Endodermal cell (in vitro differentiated cells): ENCODE results near the gene TNNC1. TPM values are rescaled to one million over a fixed set of nuclear protein-coding genes. Genes with fewer than 3 reads are reported as not detected.
A peak's percentile ranks its signal among the peaks of the same experiment; 100 is the strongest.

ENCODE experiments used
- DNase-seq: peaks from one replicate; pipeline ENCODE4 v3.0.0-alpha.2; 2017
- H3K27ac ChIP-seq: 2 replicates; pipeline ENCODE4 v1.5.1; 2013; ENCODE audit warnings: mild to moderate bottlenecking, low read depth, low read length, moderate library complexity
- H3K27me3 ChIP-seq: 2 replicates; pipeline ENCODE4 v1.6.1; 2013; ENCODE audit warnings: mild to moderate bottlenecking, low read length, moderate library complexity; ENCODE audit not compliant: insufficient read depth, control insufficient read depth, poor library complexity, severe bottlenecking
- H3K36me3 ChIP-seq: 2 replicates; pipeline ENCODE4 v1.7.0; 2013; ENCODE audit warnings: mild to moderate bottlenecking, low read length, moderate library complexity; ENCODE audit not compliant: control insufficient read depth, insufficient read depth
- H3K4me1 ChIP-seq: one replicate; pipeline ENCODE4 v1.7.0; 2013; ENCODE audit warnings: low read length; ENCODE audit not compliant: control insufficient read depth, insufficient read depth
- H3K4me3 ChIP-seq: 2 replicates; pipeline ENCODE4 v1.5.1; 2013; ENCODE audit warnings: mild to moderate bottlenecking, low read length, moderate library complexity
- H3K9ac ChIP-seq: 2 replicates; pipeline ENCODE4 v1.6.1; 2013; ENCODE audit warnings: mild to moderate bottlenecking, low read length, moderate library complexity; ENCODE audit not compliant: poor library complexity, severe bottlenecking; ENCODE audit errors: extremely low read depth
- H3K9me3 ChIP-seq: 2 replicates; pipeline ENCODE4 v1.6.1; 2013; ENCODE audit warnings: mild to moderate bottlenecking, low read length, moderate library complexity; ENCODE audit not compliant: control insufficient read depth
- H3K27ac Mint-ChIP-seq: 2 replicates; pipeline ENCODE4 v1.8.0; 2020; ENCODE audit warnings: mixed read lengths
- H3K27me3 Mint-ChIP-seq: 2 replicates; pipeline ENCODE4 v1.8.0; 2021; ENCODE audit warnings: mild to moderate bottlenecking, mixed read lengths; ENCODE audit not compliant: insufficient read depth
- H3K36me3 Mint-ChIP-seq: 2 replicates; pipeline ENCODE4 v1.8.0; 2020; ENCODE audit warnings: low read depth, mixed read lengths
- H3K4me1 Mint-ChIP-seq: 2 replicates; pipeline ENCODE4 v1.8.0; 2020; ENCODE audit warnings: mixed read lengths
- H3K4me3 Mint-ChIP-seq: 2 replicates; pipeline ENCODE4 v1.8.0; 2020; ENCODE audit warnings: mild to moderate bottlenecking, moderate library complexity, mixed read lengths
- H3K9me3 Mint-ChIP-seq: 2 replicates; pipeline ENCODE4 v1.8.0; 2020; ENCODE audit warnings: mild to moderate bottlenecking, mixed read lengths
- CTCF ChIP-seq: fragments of 200-600 bp; sonication (generic); conservative IDR thresholded peaks from 2 replicates; pipeline ENCODE4 v1.5.0; 2021; ENCODE audit warnings: antibody characterized with exemption, mild to moderate bottlenecking
- WGBS, 2 experiments: methylation state at CpG; one replicate each; pipeline versions ENCODE4 v1.1.5 to v1.1.7; 2013; ENCODE audit warnings: missing lambda C conversion rate in 2 of 2, mixed read lengths in 1 of 2; ENCODE audit not compliant: insufficient coverage in 1 of 2, insufficient read length in 1 of 2; 5-methylcytosine and 5-hydroxymethylcytosine counted together
- total RNA-seq, 2 donors: library from RNA; stranded (reverse); fragmentation: NEBNext Ultra II Directional in 1 of 2; extraction: Animal tissue kit (Norgen Biotek cat#: 25700) in 1 of 2; gene quantifications; 2 replicates in 1 of 2; 3 replicates in 1 of 2; pipeline ENCODE4 v1.2.1, GENCODE V29; 2021

The TNNC1 gene
- total RNA-seq, 2 donors from 2014 or later: 44.8 to 64.6 TPM

DNA sequence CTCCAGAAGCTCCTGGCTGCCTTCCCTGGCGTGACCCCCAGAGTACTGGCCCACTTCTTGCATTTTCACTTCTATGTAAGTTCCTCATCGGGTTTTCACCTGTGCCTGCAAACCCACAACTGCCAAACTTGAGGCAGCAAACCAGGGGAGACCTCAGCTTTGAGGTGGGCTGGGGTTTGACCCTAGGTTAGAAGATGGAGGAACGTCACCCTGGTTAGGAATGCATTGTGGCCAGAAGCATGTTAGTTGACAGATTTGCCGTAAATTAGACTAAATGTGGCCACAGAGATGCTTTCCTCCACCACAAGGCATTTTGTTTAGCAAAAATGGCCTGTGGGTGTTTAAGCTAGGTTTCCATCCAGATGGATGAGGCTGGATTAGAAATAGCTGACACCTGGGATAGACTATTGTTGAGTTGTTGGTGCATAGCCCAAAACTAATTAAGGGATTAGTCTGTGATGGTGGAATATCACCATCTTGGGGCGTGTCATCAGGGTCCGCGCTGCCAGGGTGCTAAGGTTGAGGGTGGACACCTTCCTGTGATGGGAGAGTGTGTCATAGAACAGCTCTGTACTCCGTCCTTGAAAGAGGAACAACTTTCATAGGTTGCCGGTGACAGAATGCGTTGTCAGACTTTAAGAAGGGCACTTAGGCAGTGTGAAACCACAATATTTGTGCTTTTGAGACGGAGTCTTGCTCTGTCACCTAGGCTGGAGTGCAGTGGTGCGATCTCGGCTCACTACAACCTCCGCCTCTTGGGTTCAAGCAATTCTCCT, 5.1 kb upstream of the TNNC1 start:
- DNase-seq: no peak
- Histone ChIP-seq H3K27me3 (no peaks in the 10 kb centered on the region), H3K27ac (no peak overlapping the region), H3K9ac (no peak overlapping the region), H3K36me3 (peaks cover 56% of the 10 kb centered on the region), H3K9me3 (no peaks in the 10 kb centered on the region), H3K4me3 (no peak overlapping the region), H3K4me1 (peaks cover 6% of the 10 kb centered on the region)
- H3K27me3 Mint-ChIP-seq: no peaks in the 10 kb centered on the region
- no peak overlapping the region for H3K4me3 Mint-ChIP-seq
- 89 to 98% methylated on average over 13 to 14 of the region's 14 CpGs for WGBS, 2 experiments
- peaks cover 50% of the 10 kb centered on the region for H3K36me3 Mint-ChIP-seq
- no peaks in the 10 kb centered on the region for H3K9me3 Mint-ChIP-seq
- H3K4me1 Mint-ChIP-seq: peaks cover 23% of the 10 kb centered on the region
- H3K27ac Mint-ChIP-seq: no peak overlapping the region
- TF ChIP-seq CTCF: no peak

DNA sequence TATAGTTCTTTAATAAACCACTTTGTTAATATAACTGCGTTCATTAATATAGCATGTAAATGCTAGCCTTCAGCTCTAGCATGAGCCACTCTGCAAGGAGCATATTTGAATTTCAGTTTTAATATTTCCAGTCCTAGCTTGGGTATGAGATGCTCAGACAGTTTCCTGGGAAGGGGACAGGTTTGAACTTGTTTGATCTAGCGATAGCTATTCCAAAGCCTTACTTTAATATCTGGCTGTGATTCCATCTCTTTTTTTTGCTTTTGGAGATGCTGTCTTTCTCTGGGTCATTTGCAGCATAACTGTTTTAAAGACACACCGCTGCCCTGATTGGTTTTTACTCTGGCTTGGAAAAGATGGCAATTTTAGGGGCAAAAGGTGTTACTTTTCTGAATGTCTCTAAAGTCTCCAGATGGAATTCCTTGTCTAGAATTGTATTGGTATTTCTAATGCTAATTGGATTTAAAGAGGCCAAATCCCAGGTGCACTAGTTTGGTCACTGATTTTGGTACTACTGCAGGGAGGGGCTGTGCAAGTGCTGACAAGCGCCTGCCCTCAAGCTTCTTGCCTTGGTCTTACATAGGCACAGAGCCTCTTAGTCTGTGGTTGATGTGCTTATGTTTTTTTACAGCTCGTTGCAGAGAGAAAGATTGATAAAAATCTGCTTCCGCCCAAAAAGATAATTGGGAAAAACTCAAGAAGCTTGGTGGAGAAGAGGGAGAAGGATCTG, 4.4 kb upstream of the TNNC1 start:
- Histone ChIP-seq H3K4me1 (peaks cover 8% of the 10 kb centered on the region), H3K36me3 (peaks cover 49% of the 10 kb centered on the region), H3K9ac (no peak overlapping the region), H3K4me3 (peak overlapping the region; percentile 97), H3K27me3 (no peaks in the 10 kb centered on the region), H3K27ac (no peak overlapping the region), H3K9me3 (no peaks in the 10 kb centered on the region)
- WGBS, 2 experiments: 80 to 100% methylated on average over 3 to 6 of the region's 6 CpGs
- no peak for DNase-seq
- Mint-ChIP-seq H3K4me1 (peaks cover 29% of the 10 kb centered on the region), H3K36me3 (peaks cover 45% of the 10 kb centered on the region), H3K4me3 (no peak overlapping the region), H3K27ac (no peak overlapping the region), H3K9me3 (no peaks in the 10 kb centered on the region), H3K27me3 (no peaks in the 10 kb centered on the region)
- no peak for TF ChIP-seq CTCF

DNA sequence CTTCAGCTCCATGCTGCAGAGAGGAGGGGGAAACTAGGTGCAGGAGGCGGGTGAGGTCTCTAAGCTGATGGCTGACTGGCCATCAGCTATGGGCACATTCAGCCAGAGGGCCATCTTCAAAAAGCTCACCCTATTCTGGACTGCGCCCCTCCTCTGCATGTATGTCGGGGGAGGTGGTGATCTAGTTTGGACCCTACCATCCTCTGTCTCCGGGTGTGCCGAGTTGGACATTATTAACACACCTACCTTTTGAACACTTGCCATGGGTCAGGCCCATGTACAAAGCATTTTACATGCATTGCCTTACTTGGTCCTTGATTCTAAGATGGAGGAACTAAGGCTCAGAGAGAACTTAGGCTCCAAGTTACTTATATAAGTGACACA, 3.0 kb upstream of the TNNC1 start:
- Mint-ChIP-seq H3K27ac (peak overlapping the region; percentile 88), H3K36me3 (peaks cover 34% of the 10 kb centered on the region), H3K4me3 (peak overlapping the region; percentile 95), H3K4me1 (peaks cover 33% of the 10 kb centered on the region), H3K9me3 (no peaks in the 10 kb centered on the region), H3K27me3 (no peaks in the 10 kb centered on the region)
- no peak for DNase-seq
- H3K9ac ChIP-seq: peak overlapping the region; percentile 86
- H3K4me3 ChIP-seq: peak overlapping the region; percentile 97
- no peak overlapping the region for H3K27ac ChIP-seq
- H3K4me1 ChIP-seq: peaks cover 20% of the 10 kb centered on the region
- no peaks in the 10 kb centered on the region for H3K9me3 ChIP-seq
- H3K36me3 ChIP-seq: peaks cover 35% of the 10 kb centered on the region
- H3K27me3 ChIP-seq: no peaks in the 10 kb centered on the region
- TF ChIP-seq CTCF: no peak
- WGBS, 2 experiments: 91 to 95% methylated on average over 3 to 5 of the region's 5 CpGs
